IMR-90 (cell line): Measurements from ENCODE around the gene ZNF407. TPM values are rescaled to one million over a fixed set of nuclear protein-coding genes. Genes with fewer than 3 reads are reported as not detected.

Experiments
- ATAC-seq: fragments of 200-7000 bp; cut with Tn5 transposase; 2 replicates; pipeline ENCODE4 v1.9.1; 2020; ENCODE audit warnings: low read depth, mild to moderate bottlenecking, moderate library complexity
- BruUV-seq: library from RNA; stranded (reverse); fragments of 400-500 nt; replicated peaks from 2 replicates; lab custom pipeline; 2021; lab: Mats Ljungman, UMichigan
- CTCF ChIA-PET: fragments of 300-600 bp; formaldehyde crosslinking; extraction: SDS; loops from one replicate; lab custom pipeline; 2021; ENCODE audit warnings: antibody characterized with exemption; lab: Yijun Ruan, JAX
- POLR2A ChIA-PET: fragments of 300-600 bp; sonication (Branson Sonifier 250); formaldehyde crosslinking; loops from one replicate; lab custom pipeline; 2022; ENCODE audit warnings: antibody characterized with exemption; ENCODE audit not compliant: unreplicated experiment; lab: Charles Lee
- DNase-seq: peaks from one replicate; pipeline ENCODE4 v3.0.0; 2013
- H2AFZ ChIP-seq: replicated peaks from 2 replicates; pipeline ENCODE3; 2013; ENCODE audit warnings: low read length, mild to moderate bottlenecking; ENCODE audit not compliant: poor library complexity
- H2AK5ac ChIP-seq: 2 replicates; pipeline ENCODE4 v1.6.1; 2013; ENCODE audit warnings: low read depth, low read length, inconsistent platforms
- H2AK9ac ChIP-seq: replicated peaks from 2 replicates; pipeline ENCODE3; 2013; ENCODE audit warnings: mild to moderate bottlenecking, low read depth, low read length, moderate library complexity; ENCODE audit not compliant: poor library complexity
- H2BK120ac ChIP-seq: 2 replicates; pipeline ENCODE4 v1.6.1; 2013; ENCODE audit warnings: low read depth, low read length, inconsistent platforms
- H2BK15ac ChIP-seq: 3 replicates; pipeline ENCODE4 v1.6.1; 2013; ENCODE audit warnings: low read depth, low read length, inconsistent platforms
- H2BK20ac ChIP-seq: 2 replicates; pipeline ENCODE4 v1.6.1; 2013; ENCODE audit warnings: low read depth, mild to moderate bottlenecking, inconsistent platforms, low read length, moderate library complexity
- H2BK5ac ChIP-seq: 2 replicates; pipeline ENCODE4 v1.6.1; 2013; ENCODE audit warnings: mild to moderate bottlenecking, low read depth, low read length, inconsistent platforms; ENCODE audit not compliant: poor library complexity, severe bottlenecking
- H3K14ac ChIP-seq: replicated peaks from 2 replicates; pipeline ENCODE4 v1.6.1; 2013; ENCODE audit warnings: low read depth, low read length, inconsistent platforms
- H3K18ac ChIP-seq: 2 replicates; pipeline ENCODE4 v1.6.1; 2013; ENCODE audit warnings: low read depth, low read length, control low read depth
- H3K23ac ChIP-seq: 2 replicates; pipeline ENCODE4 v1.6.1; 2013; ENCODE audit warnings: low read depth, low read length, inconsistent platforms
- H3K27ac ChIP-seq: 2 replicates; pipeline ENCODE4 v1.5.1; 2013; ENCODE audit warnings: mild to moderate bottlenecking, control low read depth, low read length; ENCODE audit not compliant: insufficient read depth
- H3K27me3 ChIP-seq: 2 replicates; pipeline ENCODE4 v1.6.1; 2013; ENCODE audit warnings: low read length; ENCODE audit not compliant: control insufficient read depth, insufficient read depth
- H3K36me3 ChIP-seq: 2 replicates; pipeline ENCODE4 v1.6.1; 2013; ENCODE audit warnings: low read length, mixed read lengths; ENCODE audit not compliant: control insufficient read depth, insufficient read depth
- H3K4ac ChIP-seq: 2 replicates; pipeline ENCODE4 v1.6.1; 2013; ENCODE audit warnings: low read depth, low read length, inconsistent platforms
- H3K4me1 ChIP-seq: 2 replicates; pipeline ENCODE4 v1.6.1; 2013; ENCODE audit warnings: low read length, mixed read lengths; ENCODE audit not compliant: control insufficient read depth, insufficient read depth
- H3K4me2 ChIP-seq: 2 replicates; pipeline ENCODE4 v1.6.1; 2013; ENCODE audit warnings: low read depth, mild to moderate bottlenecking, control low read depth, low read length, moderate library complexity
- H3K4me3 ChIP-seq: 2 replicates; pipeline ENCODE4 v1.5.1; 2013; ENCODE audit warnings: low read depth, mild to moderate bottlenecking, control low read depth, low read length, moderate library complexity; ENCODE audit not compliant: insufficient read depth
- H3K56ac ChIP-seq: 2 replicates; pipeline ENCODE4 v1.6.1; 2013; ENCODE audit warnings: low read length, inconsistent platforms; ENCODE audit not compliant: insufficient read depth; ENCODE audit errors: extremely low read depth
- H3K79me1 ChIP-seq, 2 experiments: 2 replicates each; pipeline ENCODE4 v1.6.1; 2013; ENCODE audit warnings: low read length in 2 of 2, inconsistent platforms in 1 of 2, low read depth in 1 of 2
- H3K9ac ChIP-seq: 2 replicates; pipeline ENCODE4 v1.6.1; 2013; ENCODE audit warnings: low read depth, low read length, control low read depth
- H3K9me1 ChIP-seq: 2 replicates; pipeline ENCODE4 v1.6.1; 2013; ENCODE audit warnings: low read length, inconsistent platforms; ENCODE audit not compliant: insufficient read depth
- H3K9me3 ChIP-seq: 2 replicates; pipeline ENCODE4 v1.6.1; 2013; ENCODE audit warnings: low read length; ENCODE audit not compliant: control insufficient read depth, insufficient read depth
- H4K20me1 ChIP-seq: 2 replicates; pipeline ENCODE4 v1.6.1; 2013; ENCODE audit warnings: low read length, inconsistent platforms; ENCODE audit not compliant: insufficient read depth
- H4K5ac ChIP-seq: 2 replicates; pipeline ENCODE4 v1.6.1; 2013; ENCODE audit warnings: mild to moderate bottlenecking, low read depth, low read length, control low read depth
- H4K8ac ChIP-seq, 2 experiments: 2 replicates each; pipeline ENCODE4 v1.6.1; 2013; ENCODE audit warnings: low read depth in 2 of 2, low read length in 2 of 2, control low read depth in 1 of 2, inconsistent platforms in 1 of 2
- H4K91ac ChIP-seq: 2 replicates; pipeline ENCODE4 v1.6.1; 2013; ENCODE audit warnings: low read depth, low read length, inconsistent platforms; ENCODE audit not compliant: insufficient read depth
- BHLHE40 ChIP-seq: fragments of 150-350 bp; IDR thresholded peaks from 2 replicates; pipeline ENCODE4 v1.6.1; 2016; ENCODE audit warnings: mild to moderate bottlenecking, low read depth, low read length
- CTCF ChIP-seq: conservative IDR thresholded peaks from 2 replicates; pipeline ENCODE4 v1.5.1; 2012; ENCODE audit warnings: mild to moderate bottlenecking, low read depth, low read length, improper control_type of control experiment
- ELK1 ChIP-seq: fragments of 150-350 bp; IDR thresholded peaks from 2 replicates; pipeline ENCODE4 v1.6.1; 2016; ENCODE audit warnings: low read depth, mild to moderate bottlenecking, low read length, moderate library complexity, borderline replicate concordance
- FOS ChIP-seq: fragments of 150-350 bp; IDR thresholded peaks from 2 replicates; pipeline ENCODE4 v1.6.1; 2016; ENCODE audit warnings: low read depth, low read length
- MAFK ChIP-seq: IDR thresholded peaks from 2 replicates; pipeline ENCODE4 v1.6.1; 2012; ENCODE audit warnings: low read depth, low read length, improper control_type of control experiment
- MXI1 ChIP-seq: IDR thresholded peaks from 2 replicates; pipeline ENCODE4 v1.6.1; 2012; ENCODE audit warnings: low read depth, mild to moderate bottlenecking, low read length, moderate library complexity, borderline replicate concordance
- NFE2L2 ChIP-seq: fragments of 150-350 bp; IDR thresholded peaks from 2 replicates; pipeline ENCODE4 v1.6.1; 2016; ENCODE audit warnings: low read depth, mild to moderate bottlenecking, low read length
- POLR2A ChIP-seq: IDR thresholded peaks from 2 replicates; pipeline ENCODE4 v1.6.1; 2012; ENCODE audit warnings: mild to moderate bottlenecking, low read depth, low read length
- RAD21 ChIP-seq: IDR thresholded peaks from 2 replicates; pipeline ENCODE4 v1.6.1; 2012; ENCODE audit warnings: low read length, improper control_type of control experiment
- RFX5 ChIP-seq: IDR thresholded peaks from 2 replicates; pipeline ENCODE4 v1.8.0; 2012; ENCODE audit warnings: low read depth, mild to moderate bottlenecking, low read length, moderate library complexity
- SMC3 ChIP-seq: fragments of 150-350 bp; IDR thresholded peaks from 2 replicates; pipeline ENCODE4 v1.6.1; 2016; ENCODE audit warnings: low read depth, mild to moderate bottlenecking, antibody characterized with exemption, low read length, moderate library complexity
- USF2 ChIP-seq: fragments of 150-350 bp; IDR thresholded peaks from 2 replicates; pipeline ENCODE4 v1.6.1; 2017; ENCODE audit warnings: mild to moderate bottlenecking, antibody characterized with exemption, low read length, low read depth
- WGBS, 2 experiments: methylation state at CpG; one replicate each; pipeline versions ENCODE4 v1.1.5 to v1.1.7; 2013; ENCODE audit warnings: missing lambda C conversion rate in 2 of 2; ENCODE audit not compliant: insufficient read length in 1 of 2; ENCODE audit errors: extremely low coverage in 2 of 2; 5-methylcytosine and 5-hydroxymethylcytosine counted together
- dilution Hi-C: fragments of 300-500 bp; cut with HindIII; formaldehyde crosslinking; loops from one replicate; pipeline ENCODE4 v1.14.3; 2018; ENCODE audit warnings: low sequenced_read_pairs; ENCODE audit not compliant: unreplicated experiment
- in situ Hi-C: fragments of 300-500 bp; cut with MboI; formaldehyde crosslinking; loops from 3 replicates; pipeline ENCODE4 v1.14.3; 2019; ENCODE audit warnings: low sequenced_read_pairs, inconsistent platforms, mixed read lengths
- intact Hi-C: fragments of 100-400 bp; cut with micrococcal nuclease; formaldehyde crosslinking; loops from 2 replicates; pipeline ENCODE4 v1.10.0; 2022
- polyA plus RNA-seq, 3 experiments: library from polyadenylated mRNA; depleted of rRNA; stranded (reverse); fragments of >200 nt; gene quantifications; 2 replicates each; pipeline ENCODE4 v1.2.3, GENCODE V29; 2012; ENCODE audit warnings: low replicate concordance in 1 of 3
- total RNA-seq: library from RNA; depleted of rRNA; stranded (reverse); fragments of >200 nt; gene quantifications from 2 replicates; pipeline ENCODE4 v1.2.3, GENCODE V29; 2012

Gene ZNF407
- total and polyA plus RNA-seq, 2 of the 4 experiments (the other 2 are of a cell fraction): 3.1 to 20.1 TPM

GRCh38 chr18:75107196-75107930 is 509.7 kb downstream of the ZNF407 start:
- Histone ChIP-seq H3K4ac (no peak overlapping the region), H4K91ac (no peak overlapping the region), H3K4me1 (no peaks in the 10 kb centered on the region), H2BK120ac (no peak overlapping the region), H4K5ac (no peak overlapping the region), H2AK9ac (no peak overlapping the region), H3K36me3 (no peaks in the 10 kb centered on the region), H3K9me3 (no peaks in the 10 kb centered on the region), H3K14ac (no peak overlapping the region), H3K9ac (no peak overlapping the region), H3K4me3 (no peak overlapping the region), H2BK15ac (no peak overlapping the region), H3K9me1 (no peaks in the 10 kb centered on the region), H3K27ac (no peak overlapping the region), H3K79me1 (no peaks in the 10 kb centered on the region), H2BK5ac (no peak overlapping the region), H2AFZ (no peak overlapping the region), H3K27me3 (peaks cover 7% of the 10 kb centered on the region; the same call in 1 of the 2 replicates), H4K20me1 (no peaks in the 10 kb centered on the region), H3K4me2 (no peak overlapping the region), H3K23ac (no peak overlapping the region), H3K56ac (no peak overlapping the region), H2BK20ac (no peak overlapping the region), H2AK5ac (no peak overlapping the region), H4K8ac (no peak overlapping the region), H3K18ac (no peak overlapping the region)
- 85% methylated on average over 10 of the region's 19 CpGs; no CpG with 5 or more reads in 1 of the 2 experiments for WGBS, 2 experiments
- in situ Hi-C loops: no loop called here
- ChIA-PET CTCF (no interaction called here), POLR2A (interaction anchor here (0.5 kb wide), 1 partner anchor 103 kb away, joined by 12 read pairs; the partner anchor contains the start of gene TSHZ1)
- intact Hi-C loops: loop anchor here (10.0 kb wide), 1 partner anchor 1237 kb away; no protein-coding TSS in a partner anchor
- DNase-seq (no peak), ATAC-seq (no peak)
- BruUV-seq: no TSS peak
- TF ChIP-seq USF2: no peak
- no peak for TF ChIP-seq POLR2A
- TF ChIP-seq RAD21: no peak
- no peak for TF ChIP-seq BHLHE40
- TF ChIP-seq MAFK: no peak
- no peak for TF ChIP-seq NFE2L2
- TF ChIP-seq RFX5: no peak
- no peak for TF ChIP-seq MXI1
- TF ChIP-seq CTCF: no peak
- no peak for TF ChIP-seq FOS
- no peak for TF ChIP-seq SMC3
- no peak for TF ChIP-seq ELK1
- dilution Hi-C loops: no loop called here
